HepG2 (cell line): ENCODE results near the gene COMT. TPM values are rescaled to one million over a fixed set of nuclear protein-coding genes. Genes with fewer than 3 reads are reported as not detected.

Experiments used
- ATAC-seq: fragments of 200-7000 bp; cut with Tn5 transposase; 3 replicates; pipeline ENCODE4 v1.9.1; 2020; ENCODE audit warnings: mild to moderate bottlenecking, moderate library complexity
- BruUV-seq: library from RNA; stranded (reverse); fragments of 400-500 nt; replicated peaks from 2 replicates; lab custom pipeline; 2021; lab: Mats Ljungman, UMichigan
- CTCF ChIA-PET: fragments of 300-600 bp; formaldehyde crosslinking; extraction: SDS; loops from one replicate; lab custom pipeline; 2021; ENCODE audit warnings: low total read pairs, inconsistent platforms, low intra/inter-chr PET ratio; lab: Yijun Ruan, JAX
- POLR2A ChIA-PET: fragments of 350-600 bp; sonication (Branson Sonifier 250); formaldehyde crosslinking; loops from one replicate; lab custom pipeline; 2020; ENCODE audit warnings: antibody characterized with exemption, inconsistent platforms; lab: Yijun Ruan, JAX
- DNase-seq: peaks from one replicate; pipeline ENCODE4 v3.0.0-alpha.2; 2015; ENCODE audit warnings: low spot score
- FAIRE-seq: peaks from 3 replicates; lab custom pipeline; 2011; peaks lifted over from hg19 to GRCh38; lab: Jason Lieb, UNC
- H2AFZ ChIP-seq: one replicate; pipeline ENCODE4 v1.6.1; 2011; ENCODE audit warnings: low read length, inconsistent platforms
- H3K27ac ChIP-seq: fragments of 300-600 bp; 3 replicates; pipeline ENCODE4 v1.8.0; 2011; ENCODE audit warnings: mixed run types, mild to moderate bottlenecking, mixed read lengths, low read length, inconsistent platforms; ENCODE audit not compliant: insufficient read depth; ENCODE audit errors: extremely low read length
- H3K27me3 ChIP-seq, 2 experiments: fragments of 200-600 bp in 1 of 2; 2 replicates in 1 of 2; 3 replicates in 1 of 2; pipeline versions ENCODE4 v1.6.0 to v1.8.0; 2011; ENCODE audit warnings: low read length in 2 of 2, mild to moderate bottlenecking in 2 of 2, moderate library complexity in 2 of 2, inconsistent platforms in 1 of 2; ENCODE audit not compliant: insufficient read depth in 2 of 2, control insufficient read depth in 1 of 2
- H3K36me3 ChIP-seq, 2 experiments: fragments of 200-600 bp in 1 of 2; replicated peaks in 1 of 2; 2 replicates in 1 of 2; 3 replicates in 1 of 2; pipeline versions ENCODE4 v1.5.1 to v1.8.0; 2011; ENCODE audit warnings: low read length in 2 of 2, inconsistent platforms in 1 of 2; ENCODE audit not compliant: insufficient read depth in 2 of 2, control insufficient read depth in 1 of 2
- H3K4me1 ChIP-seq: 2 replicates; pipeline ENCODE4 v1.5.1; 2012; ENCODE audit warnings: low read length, inconsistent platforms; ENCODE audit not compliant: insufficient read depth
- H3K4me2 ChIP-seq: 2 replicates; pipeline ENCODE4 v1.6.0; 2011; ENCODE audit warnings: low read depth, low read length, inconsistent platforms
- H3K4me3 ChIP-seq, 3 experiments: fragments of 200-600 bp in 1 of 3; sonication (generic), shearing (Covaris generic) in 1 of 3; replicated peaks in 1 of 3; 2 replicates each; pipeline ENCODE4 v1.5.1; 2011 to 2016; ENCODE audit warnings: low read length in 3 of 3, inconsistent platforms in 2 of 3, low read depth in 2 of 3, mild to moderate bottlenecking in 2 of 3, control low read depth in 1 of 3, mixed read lengths in 1 of 3; ENCODE audit not compliant: insufficient read depth in 1 of 3
- H3K79me2 ChIP-seq: one replicate; pipeline ENCODE4 v1.6.1; 2011; ENCODE audit warnings: low read length, inconsistent platforms; ENCODE audit not compliant: insufficient read depth
- H3K9ac ChIP-seq: 2 replicates; pipeline ENCODE4 v1.6.0; 2011; ENCODE audit warnings: mild to moderate bottlenecking, low read depth, low read length, inconsistent platforms; ENCODE audit not compliant: insufficient read depth
- H3K9me3 ChIP-seq: 2 replicates; pipeline ENCODE4 v1.5.1; 2012; ENCODE audit warnings: mild to moderate bottlenecking, low read length
- H4K20me1 ChIP-seq: 2 replicates; pipeline ENCODE4 v1.6.0; 2011; ENCODE audit warnings: inconsistent platforms, mild to moderate bottlenecking, low read length, moderate library complexity; ENCODE audit not compliant: insufficient read depth
- CC2D1A ChIP-seq: sonication (generic); formaldehyde crosslinking; IDR thresholded peaks from 2 replicates; pipeline ENCODE4 v1.8.1; 2023; ENCODE audit warnings: mild to moderate bottlenecking, missing genetic modification reagents
- MAFF ChIP-seq: IDR thresholded peaks from 2 replicates; pipeline ENCODE4 v1.6.1; 2011; ENCODE audit warnings: low read depth, low read length, improper control_type of control experiment
- MLLT10 ChIP-seq: sonication (generic); formaldehyde crosslinking; IDR thresholded peaks from 2 replicates; pipeline ENCODE4 v1.4.0; 2020; ENCODE audit warnings: missing genetic modification reagents
- ZNF121 ChIP-seq: sonication (generic); formaldehyde crosslinking; IDR thresholded peaks from 2 replicates; pipeline ENCODE4 v1.5.0; 2020; ENCODE audit warnings: mild to moderate bottlenecking, missing genetic modification reagents
- ZNF282 ChIP-seq: fragments of 450-650 bp; IDR thresholded peaks from 2 replicates; pipeline ENCODE4 v1.6.1; 2018; ENCODE audit not compliant: partially characterized antibody
- ZNF770 ChIP-seq: sonication (generic); formaldehyde crosslinking; IDR thresholded peaks from 2 replicates; pipeline ENCODE4 v1.5.0; 2020; ENCODE audit warnings: mild to moderate bottlenecking, missing genetic modification reagents
- WGBS: methylation state at CpG from one replicate; pipeline ENCODE4 v1.1.6; 2017; ENCODE audit warnings: low lambda C conversion rate; 5-methylcytosine and 5-hydroxymethylcytosine counted together
- in situ Hi-C: cut with HindIII; loops from 2 replicates; pipeline ENCODE4 v1.10.0; 2017; ENCODE audit warnings: low pct_unique_long_range_greater_than_20kb; ENCODE audit not compliant: extremely low pct_ligation_motif_present
- intact Hi-C: fragments of 100-400 bp; cut with micrococcal nuclease; formaldehyde crosslinking; loops from one replicate; pipeline ENCODE4 v1.10.0; 2022; ENCODE audit not compliant: unreplicated experiment
- polyA plus RNA-seq, 8 experiments: library from polyadenylated mRNA; depleted of rRNA in 3 of 8; stranded (reverse) in 7 of 8; unstranded in 1 of 8; fragments of >200 nt; fragmentation: Illumina TruSeq in 4 of 8; extraction: Trizol in 4 of 8; gene quantifications; 2 replicates each; pipeline versions ENCODE4 v1.2.1 to v1.2.3, GENCODE V29; 2011 to 2016; ENCODE audit warnings: low read depth in 4 of 8, missing spikeins in 1 of 8, mixed read lengths in 1 of 8; ENCODE audit not compliant: insufficient read depth in 1 of 8
- total RNA-seq, 5 experiments: library from RNA; depleted of rRNA; stranded (reverse); fragments of >200 nt; fragmentation: Illumina TruSeq; extraction: Trizol; gene quantifications; 2 replicates each; pipeline ENCODE4 v1.2.3, GENCODE V29; 2016; ENCODE audit warnings: low read depth in 1 of 5

The COMT gene
- total and polyA plus RNA-seq, 2 of the 13 experiments (the other 11 are each of a cell fraction or from before 2014, with no cell fraction given), result 156 to 162 TPM

GRCh38 chr22:19930551-19931486 lies 10.8 kb upstream of the COMT start:
- Histone ChIP-seq H4K20me1 (no peaks in the 10 kb centered on the region), H3K27ac (no peak overlapping the region), H3K36me3 (0 out of 5 replicates have a peak, but pooled peaks cover 0 to 4% of the 10 kb centered on the region in 2 experiments), H2AFZ (no peak overlapping the region), H3K4me1 (peaks cover 7% of the 10 kb centered on the region; the same call in 1 of the 2 replicates), H3K27me3 (no peaks in the 10 kb centered on the region), H3K79me2 (no peaks in the 10 kb centered on the region), H3K4me3 (no peak overlapping the region), H3K9ac (no peak overlapping the region), H3K4me2 (no peak overlapping the region), H3K9me3 (no peaks in the 10 kb centered on the region)
- no peak for TF ChIP-seq ZNF282
- ChIA-PET POLR2A (no interaction called here), CTCF (no interaction called here)
- 98% methylated on average over 18 of the region's 21 CpGs for WGBS
- in situ Hi-C loops (no loop called here), intact Hi-C loops (no loop called here)
- ATAC-seq (no peak), FAIRE-seq (no peak), DNase-seq (no peak)
- BruUV-seq, result no TSS peak

DNA sequence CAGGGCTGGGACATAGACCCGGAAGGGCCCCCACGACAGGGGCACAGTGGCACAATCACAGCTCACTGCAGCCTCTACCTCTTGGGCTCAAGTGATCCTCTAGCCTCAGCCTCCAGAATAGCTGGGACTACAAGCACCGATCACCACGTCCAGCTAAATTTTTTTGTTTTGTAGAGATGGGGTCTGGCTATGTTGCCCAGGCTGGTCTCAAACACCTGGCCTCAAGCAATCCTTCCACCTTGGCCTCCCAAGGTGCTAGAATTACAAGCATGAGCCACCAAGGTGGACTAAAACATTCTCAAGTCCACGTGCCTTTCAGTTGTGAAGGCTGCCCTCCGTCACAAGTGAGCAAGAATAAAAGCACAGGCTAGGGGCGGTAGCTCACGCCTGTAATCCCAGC lies 10.1 kb upstream of the COMT start:
- Histone ChIP-seq H3K79me2 (no peaks in the 10 kb centered on the region), H3K4me3 (no peak overlapping the region), H3K36me3 (0 out of 5 replicates have a peak, but pooled peaks cover 0 to 4% of the 10 kb centered on the region in 2 experiments), H3K9ac (no peak overlapping the region), H3K4me2 (no peak overlapping the region), H3K27ac (no peak overlapping the region), H4K20me1 (no peaks in the 10 kb centered on the region), H3K4me1 (peaks cover 13% of the 10 kb centered on the region), H3K27me3 (no peaks in the 10 kb centered on the region), H3K9me3 (no peaks in the 10 kb centered on the region), H2AFZ (no peak overlapping the region)
- WGBS, result 98% methylated on average over 8 of the region's 8 CpGs
- BruUV-seq, result no TSS peak
- in situ Hi-C loops, result no loop called here
- CTCF ChIA-PET, result no interaction called here
- FAIRE-seq (no peak), DNase-seq (no peak), ATAC-seq (no peak)
- POLR2A ChIA-PET, result interaction anchor here (3.3 kb wide), 1 partner anchor 10 kb away, joined by 10 read pairs; the partner anchor contains the start of genes COMT and TXNRD2
- intact Hi-C loops, result no loop called here
- TF ChIP-seq CC2D1A (CRISPR knock-in tag) (no peak), ZNF770 (CRISPR knock-in tag) (peak; percentile 22; the same call in 1 of the 2 replicates), ZNF121 (CRISPR knock-in tag) (peak; percentile 57), MLLT10 (CRISPR knock-in tag) (no peak), MAFF (no peak)
